ENCODE measurements around the gene MAPKAPK3. TPM values are rescaled to one million over a fixed set of nuclear protein-coding genes. Genes with fewer than 3 reads are reported as not detected.

The MAPKAPK3 gene
- total and polyA plus RNA-seq, 2 of the 8 experiments (the other 6 are each of a cell fraction or from before 2014, with no cell fraction given) = 65.4 to 99.8 TPM

- TF ChIP-seq CTCF (IDR thresholded peaks at IDR 0.05; ENCODE audit: control extremely low read depth in 1 of 3, insufficient read depth in 1 of 3, low read depth in 1 of 3, low read length in 3 of 3) (no peak), POU5F1 (IDR thresholded peaks at IDR 0.05; ENCODE audit: low read depth, low read length) (no peak), RXRA (IDR thresholded peaks at IDR 0.05; ENCODE audit: insufficient read depth, low read depth, low read length) (no peak), E2F6 (IDR thresholded peaks at IDR 0.05) (peak; percentile 74; the same call in 1 of the 2 replicates), ATF3 (IDR thresholded peaks at IDR 0.05; ENCODE audit: insufficient read depth, low read depth, low read length) (no peak), SP2 (IDR thresholded peaks at IDR 0.05; ENCODE audit: low read length) (no peak), ATF2 (IDR thresholded peaks at IDR 0.05; ENCODE audit: low read length) (no peak), USF2 (IDR thresholded peaks at IDR 0.05; ENCODE audit: low read length) (peak; percentile 57), SUZ12 (IDR thresholded peaks at IDR 0.05; ENCODE audit: low read length) (no peak), KDM4A (IDR thresholded peaks at IDR 0.05; ENCODE audit: low read depth, low read length, severe bottlenecking) (peak; percentile 69), EP300 (IDR thresholded peaks at IDR 0.05; ENCODE audit: borderline replicate concordance in 1 of 2, low read depth in 2 of 2, low read length in 2 of 2) (peak in 1 of 2 experiments; percentile 2; a peak in 1 of 3 replicates), CTBP2 (IDR thresholded peaks at IDR 0.05; ENCODE audit: borderline replicate concordance, insufficient read depth, insufficient read length, low read length) (no peak)
These were observed at the start of gene MAPKAPK3 (continued) for GRCh38 chr3:50617096-50617791.
